Measurements from ENCODE around the gene UMAD1.
"Not testable (repeated sequence)": the region's sequence is repeated elsewhere in the genome, so short reads cannot be mapped to it uniquely, and the experiment has no call there.

The UMAD1 gene

GRCh38 chr7:7769710-7770627, 129.4 kb downstream of the UMAD1 start:
- DNase-seq: no peak

- DNase-seq: no peak
Measured at GRCh38 chr7:7771452-7771851, 130.9 kb downstream of the UMAD1 start.

GRCh38 chr7:7772397-7772821, 131.9 kb downstream of the UMAD1 start:
- DNase-seq: no peak

- no peak for DNase-seq
Measured at GRCh38 chr7:7773334-7774309, 133.1 kb downstream of the UMAD1 start.

- DNase-seq: no peak
Measured at GRCh38 chr7:7779888-7780287, 139.3 kb downstream of the UMAD1 start.

- DNase-seq: no peak
Measured at GRCh38 chr7:7783001-7783400, 142.4 kb downstream of the UMAD1 start.

GRCh38 chr7:7785344-7785973, 144.9 kb downstream of the UMAD1 start:
- no peak for DNase-seq

GRCh38 chr7:7786595-7786994, 146.0 kb downstream of the UMAD1 start:
- no peak for DNase-seq

- DNase-seq: no peak
Measured at GRCh38 chr7:7789551-7789988, 149.0 kb downstream of the UMAD1 start.

- no peak for DNase-seq
Measured at GRCh38 chr7:7790041-7790741, 149.6 kb downstream of the UMAD1 start.

GRCh38 chr7:7791523-7791922, 151.0 kb downstream of the UMAD1 start:
- DNase-seq: no peak

GRCh38 chr7:7792056-7792455, 151.5 kb downstream of the UMAD1 start:
- no peak for DNase-seq

GRCh38 chr7:7793249-7793648, 152.7 kb downstream of the UMAD1 start:
- DNase-seq: no peak

- no peak for DNase-seq
Measured at GRCh38 chr7:7793921-7794320, 153.4 kb downstream of the UMAD1 start.

GRCh38 chr7:7795203-7795602, 154.7 kb downstream of the UMAD1 start:
- DNase-seq: no peak

GRCh38 chr7:7795630-7796121, 155.1 kb downstream of the UMAD1 start:
- DNase-seq: no peak

- no peak for DNase-seq
Measured at GRCh38 chr7:7798510-7798909, 158.0 kb downstream of the UMAD1 start.

GRCh38 chr7:7799138-7799537, 158.6 kb downstream of the UMAD1 start:
- no peak for DNase-seq

- no peak for DNase-seq
Measured at GRCh38 chr7:7802531-7802930, 162.0 kb downstream of the UMAD1 start.

GRCh38 chr7:7803715-7804178, 163.2 kb downstream of the UMAD1 start:
- no peak for DNase-seq

- not testable (repeated sequence) for DNase-seq
Measured at GRCh38 chr7:7804822-7805221, 164.3 kb downstream of the UMAD1 start.

Data from NCI-H2081 treated with DMSO at 0.1 percent for 48 hours (cell line).